Mucosa of rectum (tissue), 2 donors: Measurements from ENCODE around the gene SLC5A5.
"Not testable (repeated sequence)": the region's sequence is repeated elsewhere in the genome, so short reads cannot be mapped to it uniquely, and the experiment has no call there.

Experiments used
- H3K27ac ChIP-seq, 2 donors: one replicate each; pipeline ENCODE4 v1.7.0; 2013; ENCODE audit warnings: inconsistent platforms in 2 of 2, low read depth in 2 of 2, low read length in 2 of 2
- H3K27me3 ChIP-seq, 2 donors: one replicate each; pipeline ENCODE4 v1.7.0; 2013; ENCODE audit warnings: low read length in 2 of 2; ENCODE audit not compliant: control insufficient read depth in 2 of 2, insufficient read depth in 2 of 2
- H3K36me3 ChIP-seq, 2 donors: one replicate each; pipeline ENCODE4 v1.7.0; 2013; ENCODE audit warnings: low read length in 2 of 2; ENCODE audit not compliant: control insufficient read depth in 2 of 2, insufficient read depth in 2 of 2
- H3K4me1 ChIP-seq, 2 donors: one replicate each; pipeline ENCODE4 v1.7.0; 2013; ENCODE audit warnings: low read length in 2 of 2, mild to moderate bottlenecking in 1 of 2; ENCODE audit not compliant: control insufficient read depth in 2 of 2, insufficient read depth in 2 of 2
- H3K4me3 ChIP-seq, 2 donors: one replicate each; pipeline ENCODE4 v1.7.0; 2013; ENCODE audit warnings: low read length in 2 of 2
- H3K9ac ChIP-seq, 2 donors: one replicate each; pipeline ENCODE4 v1.7.0; 2013; ENCODE audit warnings: low read length in 2 of 2, low read depth in 1 of 2, mild to moderate bottlenecking in 1 of 2
- H3K9me3 ChIP-seq, 2 donors: one replicate each; pipeline ENCODE4 v1.7.0; 2013; ENCODE audit warnings: low read length in 2 of 2; ENCODE audit not compliant: control insufficient read depth in 2 of 2
- donor health status: healthy.
- donor health status: Normal muscosa, but diverticular disease.

The SLC5A5 gene

GRCh38 chr19:17919122-17919521, 47.4 kb downstream of the SLC5A5 start:
- not testable (repeated sequence) for H3K27ac ChIP-seq, H3K27me3 ChIP-seq, H3K9me3 ChIP-seq, H3K9ac ChIP-seq, H3K36me3 ChIP-seq, H3K4me1 ChIP-seq, H3K4me3 ChIP-seq

DNA sequence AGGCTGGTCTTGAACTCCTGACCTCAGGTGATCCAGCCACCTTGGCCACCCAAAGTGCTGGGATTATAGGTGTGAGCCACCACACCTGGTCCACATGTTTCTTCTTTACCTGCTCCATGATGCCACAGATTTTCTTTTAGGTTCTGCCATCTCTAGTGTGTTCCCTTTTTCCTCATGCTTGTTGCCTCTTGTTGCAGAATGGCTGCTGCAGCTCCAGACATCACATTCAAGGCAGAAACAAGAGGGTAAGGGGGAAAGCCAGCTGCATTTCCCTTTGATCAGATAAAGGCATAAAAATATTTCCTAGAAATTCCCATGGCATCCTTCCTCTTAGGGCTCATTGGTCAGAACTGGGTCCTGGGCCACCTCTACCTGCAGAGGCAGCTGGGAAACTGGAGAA, 48.8 kb downstream of the SLC5A5 start:
- H3K36me3 ChIP-seq: no peaks in the 10 kb centered on the region
- H3K9me3 ChIP-seq: no peaks in the 10 kb centered on the region
- no peaks in the 10 kb centered on the region for H3K27me3 ChIP-seq
- H3K4me1 ChIP-seq: no peaks in the 10 kb centered on the region
- H3K4me3 ChIP-seq: no peak overlapping the region
- H3K9ac ChIP-seq: no peak overlapping the region
- no peak overlapping the region for H3K27ac ChIP-seq

- H3K9ac ChIP-seq: no peak overlapping the region
- no peaks in the 10 kb centered on the region for H3K4me1 ChIP-seq
- no peaks in the 10 kb centered on the region for H3K27me3 ChIP-seq
Measured at GRCh38 chr19:17922138-17922537, 50.4 kb downstream of the SLC5A5 start.

GRCh38 chr19:17926044-17926443, 54.3 kb downstream of the SLC5A5 start:
- Histone ChIP-seq H3K27ac (no peak overlapping the region), H3K27me3 (no peaks in the 10 kb centered on the region), H3K4me3 (no peak overlapping the region), H3K9me3 (no peaks in the 10 kb centered on the region), H3K4me1 (no peaks in the 10 kb centered on the region), H3K9ac (no peak overlapping the region), H3K36me3 (no peaks in the 10 kb centered on the region)

More at GRCh38 chr19:17922138-17922537, 50.4 kb downstream of the SLC5A5 start:
- H3K9me3 ChIP-seq: no peaks in the 10 kb centered on the region
- H3K4me3 ChIP-seq: no peak overlapping the region
- no peak overlapping the region for H3K27ac ChIP-seq
- no peaks in the 10 kb centered on the region for H3K36me3 ChIP-seq

GRCh38 chr19:17929056-17929455, 57.3 kb downstream of the SLC5A5 start:
- Histone ChIP-seq H3K9me3 (no peaks in the 10 kb centered on the region), H3K4me3 (no peak overlapping the region), H3K27me3 (peaks cover 0 to 6% of the 10 kb centered on the region in 2 donors), H3K4me1 (peaks cover 10 to 11% of the 10 kb centered on the region in 2 donors), H3K9ac (no peak overlapping the region), H3K27ac (no peak overlapping the region), H3K36me3 (no peaks in the 10 kb centered on the region)

DNA sequence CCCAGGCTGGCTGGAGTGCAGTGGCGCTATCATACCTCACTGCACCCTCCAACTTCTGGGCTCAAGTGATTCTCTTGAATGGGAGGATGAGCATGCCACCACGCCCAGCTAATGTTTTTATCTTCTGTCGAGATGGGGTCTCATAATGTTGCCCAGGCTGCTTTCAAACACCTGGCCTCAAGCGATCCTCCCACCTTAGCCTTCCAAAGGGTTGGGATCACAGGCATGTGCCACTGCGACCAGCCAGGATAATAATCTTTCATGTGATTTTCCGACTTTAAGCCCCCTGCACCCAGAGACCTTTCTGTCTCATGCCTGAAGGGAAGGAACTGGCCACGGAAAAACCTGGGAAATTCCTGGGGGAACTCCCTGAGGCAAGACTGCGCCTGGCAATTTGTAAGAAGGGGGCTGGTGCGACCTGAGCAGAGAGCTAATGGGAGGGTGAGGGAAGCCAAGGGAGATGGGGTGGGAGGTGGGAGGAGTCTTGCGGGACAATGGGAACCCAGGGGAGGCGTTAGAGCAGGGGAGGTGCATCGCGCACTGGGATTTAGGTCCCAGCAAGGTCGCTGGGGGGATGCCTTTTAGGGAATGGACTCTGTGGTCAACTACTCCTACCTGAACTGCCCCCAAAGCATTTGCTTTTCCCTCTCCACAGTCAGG, 59.9 kb downstream of the SLC5A5 start:
- Histone ChIP-seq H3K27ac (no peak overlapping the region), H3K9ac (peak overlapping the region in 1 of 2 donors; percentile 82), H3K36me3 (no peaks in the 10 kb centered on the region), H3K9me3 (no peaks in the 10 kb centered on the region), H3K4me1 (peaks cover 10 to 11% of the 10 kb centered on the region in 2 donors), H3K4me3 (peak overlapping the region; percentile 89 to 91), H3K27me3 (peaks cover 0 to 6% of the 10 kb centered on the region in 2 donors)

GRCh38 chr19:17932485-17933338, 61.0 kb downstream of the SLC5A5 start, which contains the start of gene CCDC124:
CCDC124 (plus strand) TSS chr19:17933015; CDS start chr19:17936421, 3,406 bp downstream.
- H3K4me1 ChIP-seq: peaks cover 10 to 11% of the 10 kb centered on the region in 2 donors
- peak within 1 kb of the TSS; percentile 80 to 84 for H3K27ac ChIP-seq
- peak within 1 kb of the TSS; percentile 89 to 91 for H3K4me3 ChIP-seq
- peak within 1 kb of the TSS; percentile 82 to 85 for H3K9ac ChIP-seq
- no peaks in the 10 kb centered on the region for H3K9me3 ChIP-seq
- H3K27me3 ChIP-seq: peaks cover 0 to 6% of the 10 kb centered on the region in 2 donors
- peaks cover 0 to 3% of the 10 kb centered on the region in 2 donors for H3K36me3 ChIP-seq

- Histone ChIP-seq H3K4me1 (peaks cover 10 to 11% of the 10 kb centered on the region in 2 donors), H3K27me3 (peaks cover 0 to 6% of the 10 kb centered on the region in 2 donors), H3K4me3 (peak overlapping the region; percentile 89 to 91), H3K9ac (peak overlapping the region; percentile 82 to 85), H3K9me3 (no peaks in the 10 kb centered on the region), H3K36me3 (peaks cover 0 to 3% of the 10 kb centered on the region in 2 donors), H3K27ac (no peak overlapping the region)
Measured at GRCh38 chr19:17933414-17934129, 61.8 kb downstream of the SLC5A5 start.

- no peak overlapping the region for H3K27ac ChIP-seq
- peaks cover 0 to 6% of the 10 kb centered on the region in 2 donors for H3K27me3 ChIP-seq
- H3K4me3 ChIP-seq: no peak overlapping the region
- peaks cover 10 to 11% of the 10 kb centered on the region in 2 donors for H3K4me1 ChIP-seq
- no peak overlapping the region for H3K9ac ChIP-seq
- peaks cover 0 to 3% of the 10 kb centered on the region in 2 donors for H3K36me3 ChIP-seq
- H3K9me3 ChIP-seq: no peaks in the 10 kb centered on the region
Measured at GRCh38 chr19:17936379-17936778, 64.6 kb downstream of the SLC5A5 start.
